Heart left ventricle (tissue), 13 donors: ENCODE measurements around the gene PAMR1.

Experiments used
- POLR2A ChIP-seq, 2 donors: fragments of 450-650 bp; IDR thresholded peaks; one replicate each; pipeline ENCODE4 v1.6.1; 2017; ENCODE audit warnings: antibody characterized with exemption in 2 of 2, mild to moderate bottlenecking in 2 of 2, moderate library complexity in 2 of 2
- TF ChIP-seq, protein P1 (sequence below), 12 donors: fragments of 200-600 bp; sonication (generic) in 4 of 12; IDR thresholded peaks; one replicate each; pipeline versions ENCODE4 v1.5.0 to v1.8.0; 2018 to 2022; ENCODE audit warnings: antibody characterized with exemption in 12 of 12, mild to moderate bottlenecking in 5 of 12
- donor health status: ischemic (EF 13 %, LVEDD 7.1; RV severe dilation, severe dysfunction).
- donor health status: DM: no; HTN: yes; CAD: no.
- donor health status: DM: no; HTN: no; CAD: no.
- donor health status: ischemic (EF 25% LVEDD 6.9; RV normal size, moderate dysfunction).
- donor health status: ischemic (EF 25% LVEDD 5.7; RV mildly dilated, moderate dysfunction).
- donor health status: ischemic (EF 35%, LVEDD 5.7; RV mildly dilated, moderate dysfunction).
- donor health status: nonischemic (EF 11% LVEDD 7.7; RV severe dilation, severe dysfunction).
- donor health status: DM: yes; HTN: yes; CAD: no.
- donor health status: PGD.
- donor health status: ischemic (EF 29% LVEDD 5.4; RV normal size, mild dysfunction).
- donor health status: nonischemic (EF 23%, LVEDD 6.1; RV moderate dilation, normal function).

- TF ChIP-seq, protein P1, sequence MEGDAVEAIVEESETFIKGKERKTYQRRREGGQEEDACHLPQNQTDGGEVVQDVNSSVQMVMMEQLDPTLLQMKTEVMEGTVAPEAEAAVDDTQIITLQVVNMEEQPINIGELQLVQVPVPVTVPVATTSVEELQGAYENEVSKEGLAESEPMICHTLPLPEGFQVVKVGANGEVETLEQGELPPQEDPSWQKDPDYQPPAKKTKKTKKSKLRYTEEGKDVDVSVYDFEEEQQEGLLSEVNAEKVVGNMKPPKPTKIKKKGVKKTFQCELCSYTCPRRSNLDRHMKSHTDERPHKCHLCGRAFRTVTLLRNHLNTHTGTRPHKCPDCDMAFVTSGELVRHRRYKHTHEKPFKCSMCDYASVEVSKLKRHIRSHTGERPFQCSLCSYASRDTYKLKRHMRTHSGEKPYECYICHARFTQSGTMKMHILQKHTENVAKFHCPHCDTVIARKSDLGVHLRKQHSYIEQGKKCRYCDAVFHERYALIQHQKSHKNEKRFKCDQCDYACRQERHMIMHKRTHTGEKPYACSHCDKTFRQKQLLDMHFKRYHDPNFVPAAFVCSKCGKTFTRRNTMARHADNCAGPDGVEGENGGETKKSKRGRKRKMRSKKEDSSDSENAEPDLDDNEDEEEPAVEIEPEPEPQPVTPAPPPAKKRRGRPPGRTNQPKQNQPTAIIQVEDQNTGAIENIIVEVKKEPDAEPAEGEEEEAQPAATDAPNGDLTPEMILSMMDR (IDR thresholded peaks at IDR 0.05): no peak
- TF ChIP-seq POLR2A (IDR thresholded peaks at IDR 0.05): no peak
These were observed 17.7 kb downstream of the PAMR1 start for GRCh38 chr11:35507688-35508087.
